ENCODE results near the gene CCDC137. TPM values are rescaled to one million over a fixed set of nuclear protein-coding genes. Genes with fewer than 3 reads are reported as not detected.

CCDC137 gene
- polyA plus RNA-seq, 1 donor from 2014 or later: 12.2 TPM

DNA sequence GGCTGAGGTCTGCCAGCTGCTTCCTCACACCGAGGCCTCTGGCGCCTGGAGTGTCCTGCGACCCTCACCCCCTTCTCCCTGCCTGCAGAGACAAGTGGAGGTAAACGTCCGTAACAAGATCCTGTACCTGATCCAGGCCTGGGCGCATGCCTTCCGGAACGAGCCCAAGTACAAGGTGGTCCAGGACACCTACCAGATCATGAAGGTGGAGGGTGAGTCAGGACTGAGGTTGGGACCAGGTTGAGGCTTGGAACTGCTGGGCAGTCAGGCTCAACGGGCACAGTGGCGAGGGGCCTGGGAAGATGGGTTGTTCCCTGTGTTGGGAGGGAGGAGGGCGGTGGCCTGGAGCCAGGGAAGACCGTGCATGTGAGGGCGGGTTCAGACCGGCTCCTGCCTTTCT lies 22.1 kb downstream of the CCDC137 start:
- Histone ChIP-seq H3K36me3 (ENCODE audit: insufficient read depth, low read length) (no peaks in the 10 kb centered on the region), H3F3A (ENCODE audit: insufficient read depth, low read length, poor library complexity, severe bottlenecking) (no peaks in the 10 kb centered on the region), H3K4me2 (ENCODE audit: low read length) (no peak overlapping the region), H3K4me3 (ENCODE audit: low read length) (no peak overlapping the region), H3K27me3 (ENCODE audit: insufficient read depth, low read depth, low read length) (no peaks in the 10 kb centered on the region), H3K9ac (ENCODE audit: low read length) (no peak overlapping the region), H3K9me3 (ENCODE audit: low read length) (no peaks in the 10 kb centered on the region), H4K20me1 (ENCODE audit: insufficient read depth) (peaks cover 7% of the 10 kb centered on the region), H3K27ac (ENCODE audit: low read length) (no peak overlapping the region), H3K9me2 (ENCODE audit: insufficient read depth, low read length) (no peaks in the 10 kb centered on the region), H2AFZ (ENCODE audit: low read depth, low read length) (no peak overlapping the region), H3K79me2 (replicated peaks; ENCODE audit: insufficient read depth, low read length) (peaks cover 17% of the 10 kb centered on the region)
- TF ChIP-seq EZH2 (IDR thresholded peaks at IDR 0.05; ENCODE audit: borderline replicate concordance, insufficient read depth, low read length, poor library complexity, severe bottlenecking): no peak
- TF ChIP-seq, protein P1, sequence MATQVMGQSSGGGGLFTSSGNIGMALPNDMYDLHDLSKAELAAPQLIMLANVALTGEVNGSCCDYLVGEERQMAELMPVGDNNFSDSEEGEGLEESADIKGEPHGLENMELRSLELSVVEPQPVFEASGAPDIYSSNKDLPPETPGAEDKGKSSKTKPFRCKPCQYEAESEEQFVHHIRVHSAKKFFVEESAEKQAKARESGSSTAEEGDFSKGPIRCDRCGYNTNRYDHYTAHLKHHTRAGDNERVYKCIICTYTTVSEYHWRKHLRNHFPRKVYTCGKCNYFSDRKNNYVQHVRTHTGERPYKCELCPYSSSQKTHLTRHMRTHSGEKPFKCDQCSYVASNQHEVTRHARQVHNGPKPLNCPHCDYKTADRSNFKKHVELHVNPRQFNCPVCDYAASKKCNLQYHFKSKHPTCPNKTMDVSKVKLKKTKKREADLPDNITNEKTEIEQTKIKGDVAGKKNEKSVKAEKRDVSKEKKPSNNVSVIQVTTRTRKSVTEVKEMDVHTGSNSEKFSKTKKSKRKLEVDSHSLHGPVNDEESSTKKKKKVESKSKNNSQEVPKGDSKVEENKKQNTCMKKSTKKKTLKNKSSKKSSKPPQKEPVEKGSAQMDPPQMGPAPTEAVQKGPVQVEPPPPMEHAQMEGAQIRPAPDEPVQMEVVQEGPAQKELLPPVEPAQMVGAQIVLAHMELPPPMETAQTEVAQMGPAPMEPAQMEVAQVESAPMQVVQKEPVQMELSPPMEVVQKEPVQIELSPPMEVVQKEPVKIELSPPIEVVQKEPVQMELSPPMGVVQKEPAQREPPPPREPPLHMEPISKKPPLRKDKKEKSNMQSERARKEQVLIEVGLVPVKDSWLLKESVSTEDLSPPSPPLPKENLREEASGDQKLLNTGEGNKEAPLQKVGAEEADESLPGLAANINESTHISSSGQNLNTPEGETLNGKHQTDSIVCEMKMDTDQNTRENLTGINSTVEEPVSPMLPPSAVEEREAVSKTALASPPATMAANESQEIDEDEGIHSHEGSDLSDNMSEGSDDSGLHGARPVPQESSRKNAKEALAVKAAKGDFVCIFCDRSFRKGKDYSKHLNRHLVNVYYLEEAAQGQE (IDR thresholded peaks at IDR 0.05; ENCODE audit: borderline replicate concordance): no peak
- no peak for TF ChIP-seq EP300 (conservative IDR thresholded peaks at IDR 0.05; ENCODE audit: poor library complexity, severe bottlenecking)
- no peak for TF ChIP-seq MXI1 (conservative IDR thresholded peaks at IDR 0.05; ENCODE audit: poor library complexity, severe bottlenecking)
- TF ChIP-seq, protein P2, sequence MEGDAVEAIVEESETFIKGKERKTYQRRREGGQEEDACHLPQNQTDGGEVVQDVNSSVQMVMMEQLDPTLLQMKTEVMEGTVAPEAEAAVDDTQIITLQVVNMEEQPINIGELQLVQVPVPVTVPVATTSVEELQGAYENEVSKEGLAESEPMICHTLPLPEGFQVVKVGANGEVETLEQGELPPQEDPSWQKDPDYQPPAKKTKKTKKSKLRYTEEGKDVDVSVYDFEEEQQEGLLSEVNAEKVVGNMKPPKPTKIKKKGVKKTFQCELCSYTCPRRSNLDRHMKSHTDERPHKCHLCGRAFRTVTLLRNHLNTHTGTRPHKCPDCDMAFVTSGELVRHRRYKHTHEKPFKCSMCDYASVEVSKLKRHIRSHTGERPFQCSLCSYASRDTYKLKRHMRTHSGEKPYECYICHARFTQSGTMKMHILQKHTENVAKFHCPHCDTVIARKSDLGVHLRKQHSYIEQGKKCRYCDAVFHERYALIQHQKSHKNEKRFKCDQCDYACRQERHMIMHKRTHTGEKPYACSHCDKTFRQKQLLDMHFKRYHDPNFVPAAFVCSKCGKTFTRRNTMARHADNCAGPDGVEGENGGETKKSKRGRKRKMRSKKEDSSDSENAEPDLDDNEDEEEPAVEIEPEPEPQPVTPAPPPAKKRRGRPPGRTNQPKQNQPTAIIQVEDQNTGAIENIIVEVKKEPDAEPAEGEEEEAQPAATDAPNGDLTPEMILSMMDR (IDR thresholded peaks at IDR 0.05; ENCODE audit: poor library complexity, severe bottlenecking): no peak
- no peak for TF ChIP-seq POLR2AphosphoS5 (IDR thresholded peaks at IDR 0.05)
- TF ChIP-seq SMC3 (conservative IDR thresholded peaks at IDR 0.05; ENCODE audit: poor library complexity): no peak
- no peak for TF ChIP-seq RAD21 (conservative IDR thresholded peaks at IDR 0.05)
- no peak for TF ChIP-seq TAF1 (IDR thresholded peaks at IDR 0.05; ENCODE audit: low read depth)

DNA sequence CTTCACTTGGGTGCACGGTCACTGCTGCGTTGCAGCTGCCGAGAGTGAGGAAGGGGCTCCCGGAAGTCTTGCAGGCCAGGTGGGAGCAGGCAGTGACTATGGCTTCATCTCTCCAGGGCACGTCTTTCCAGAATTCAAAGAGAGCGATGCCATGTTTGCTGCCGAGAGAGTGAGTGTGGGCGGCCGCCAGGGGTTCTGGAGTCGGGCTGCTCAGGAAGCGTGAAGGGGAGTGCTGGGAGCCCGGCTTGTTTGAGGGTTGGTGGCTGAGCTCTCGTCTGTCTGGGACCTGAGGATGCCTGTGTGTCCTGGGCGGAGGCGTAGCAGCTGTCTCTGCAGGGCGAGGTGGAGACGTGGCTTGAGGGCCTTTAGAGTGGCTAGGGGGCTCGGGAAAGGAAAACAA lies 23.5 kb downstream of the CCDC137 start:
- H3K4me3 ChIP-seq (ENCODE audit: low read length): no peak overlapping the region
- no peak overlapping the region for H3K27ac ChIP-seq (ENCODE audit: low read length)
- H2AFZ ChIP-seq (ENCODE audit: low read depth, low read length): no peak overlapping the region
- H4K20me1 ChIP-seq (ENCODE audit: insufficient read depth): peaks cover 3% of the 10 kb centered on the region
- H3K9ac ChIP-seq (ENCODE audit: low read length): no peak overlapping the region
- no peak for TF ChIP-seq POLR2AphosphoS5 (IDR thresholded peaks at IDR 0.05)
- TF ChIP-seq MXI1 (conservative IDR thresholded peaks at IDR 0.05; ENCODE audit: poor library complexity, severe bottlenecking): no peak
- TF ChIP-seq EZH2 (IDR thresholded peaks at IDR 0.05; ENCODE audit: borderline replicate concordance, insufficient read depth, low read length, poor library complexity, severe bottlenecking): no peak
- H3K36me3 ChIP-seq (ENCODE audit: insufficient read depth, low read length): no peaks in the 10 kb centered on the region
- no peaks in the 10 kb centered on the region for H3K9me2 ChIP-seq (ENCODE audit: insufficient read depth, low read length)
- no peak overlapping the region for H3K4me2 ChIP-seq (ENCODE audit: low read length)
- H3K79me2 ChIP-seq (replicated peaks; ENCODE audit: insufficient read depth, low read length): peaks cover 5% of the 10 kb centered on the region
- no peaks in the 10 kb centered on the region for H3K27me3 ChIP-seq (ENCODE audit: insufficient read depth, low read depth, low read length)
- H3K9me3 ChIP-seq (ENCODE audit: low read length): no peaks in the 10 kb centered on the region
- no peaks in the 10 kb centered on the region for H3F3A ChIP-seq (ENCODE audit: insufficient read depth, low read length, poor library complexity, severe bottlenecking)
